ENCODE data around the gene FOXB2.

GRCh38 chr9:77063645-77064285, 44.3 kb downstream of the FOXB2 start:
- TF ChIP-seq EZH2 (IDR thresholded peaks at IDR 0.05; ENCODE audit: low read depth, low read length, severe bottlenecking), result no peak
- no peak for TF ChIP-seq MAX (IDR thresholded peaks at IDR 0.05)
- TF ChIP-seq CTCF (IDR thresholded peaks at IDR 0.05; ENCODE audit: control extremely low read depth in 1 of 3, insufficient read depth in 1 of 3, low read depth in 1 of 3, low read length in 3 of 3), result no peak
- no peak for TF ChIP-seq E2F6 (IDR thresholded peaks at IDR 0.05)
- TF ChIP-seq EP300 (IDR thresholded peaks at IDR 0.05; ENCODE audit: borderline replicate concordance in 1 of 2, low read depth in 2 of 2, low read length in 2 of 2), result no peak
- no peak for TF ChIP-seq TAF1 (IDR thresholded peaks at IDR 0.05; ENCODE audit: low read depth, low read length)
- TF ChIP-seq USF2 (IDR thresholded peaks at IDR 0.05; ENCODE audit: low read length), result no peak
- TF ChIP-seq POLR2A (IDR thresholded peaks at IDR 0.05; ENCODE audit: control extremely low read depth in 1 of 2, low read depth in 2 of 2, low read length in 2 of 2), result no peak
- TF ChIP-seq HDAC2 (IDR thresholded peaks at IDR 0.05; ENCODE audit: borderline replicate concordance in 1 of 2, low read depth in 2 of 2, low read length in 2 of 2), result no peak
- TF ChIP-seq ASH2L (IDR thresholded peaks at IDR 0.05; ENCODE audit: low read length), result no peak
- no peak for TF ChIP-seq POLR2AphosphoS5 (IDR thresholded peaks at IDR 0.05; ENCODE audit: low read depth, low read length)

Measured in H1 (cell line).